Measurements from ENCODE around the gene MEPCE. TPM values are rescaled to one million over a fixed set of nuclear protein-coding genes. Genes with fewer than 3 reads are reported as not detected.

The MEPCE gene
- total and polyA plus RNA-seq, 8 donors = 14.1 to 117 (median 22.5) TPM

DNA sequence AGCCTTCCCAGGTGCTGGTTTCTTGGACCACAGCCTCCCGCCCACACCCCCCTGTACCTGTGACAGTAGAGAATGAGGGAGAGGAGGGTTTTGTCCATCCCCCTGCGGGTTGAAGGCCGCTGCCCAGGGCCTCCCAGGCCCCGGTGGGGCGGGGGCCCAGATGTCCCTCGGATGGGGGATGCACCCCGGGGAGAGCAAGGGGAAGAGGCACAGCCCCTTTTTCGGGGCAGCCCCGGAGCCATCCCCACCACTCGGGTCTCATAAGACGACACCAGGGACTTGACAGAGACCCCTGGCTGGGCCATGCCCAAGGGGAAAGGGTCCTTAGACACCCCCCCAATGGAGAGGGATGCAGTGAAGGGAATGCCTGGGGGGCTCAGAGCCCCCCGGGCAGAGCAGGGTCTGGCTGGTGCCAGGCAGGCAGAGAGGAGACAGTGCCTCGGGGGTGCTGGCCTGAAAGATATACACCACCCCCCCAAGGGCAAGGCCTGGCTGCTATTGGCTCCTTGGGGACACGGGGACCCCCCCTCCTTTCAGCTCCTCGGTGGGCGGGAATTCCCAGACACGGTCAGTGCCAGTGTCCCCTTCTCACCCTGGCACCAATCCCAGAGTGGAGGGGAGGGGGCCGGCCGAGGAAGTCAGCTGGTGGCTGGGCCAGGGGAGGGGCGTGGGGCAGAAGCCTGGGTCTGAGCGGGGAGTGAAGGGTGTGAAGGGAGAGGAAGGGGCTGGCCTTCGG is 38.2 kb downstream of the MEPCE start:
- H3K27me3 ChIP-seq = no peaks in the 10 kb centered on the region
- intact Hi-C loops (cut with DNase I; ENCODE audit: low total_unique reads) = no loop called here
- H3K4me1 ChIP-seq = peaks cover 27 to 66% (median 49%) of the 10 kb centered on the region in 4 donors
- WGBS, 5 donors = 52 to 74% (median 59%) methylated on average over 11 to 22 of the region's 22 CpGs
- DNase-seq = peak in 1 of 2 donors; percentile 69
- no peak for TF ChIP-seq POLR2AphosphoS5 (IDR thresholded peaks at IDR 0.05)
- TF ChIP-seq POLR2A (IDR thresholded peaks at IDR 0.05) = no peak
- no peak for TF ChIP-seq EP300 (IDR thresholded peaks at IDR 0.05)
- TF ChIP-seq CTCF (IDR thresholded peaks at IDR 0.05) = no peak
- peaks cover 12 to 69% (median 58%) of the 10 kb centered on the region in 4 donors for H3K36me3 ChIP-seq
- no peaks in the 10 kb centered on the region for H3K9me3 ChIP-seq
- H3K27ac ChIP-seq = peak overlapping the region in 3 of 5 donors; percentile 19 to 74 (median 51)
- peak overlapping the region in 1 of 4 donors; percentile 9 for H3K4me3 ChIP-seq

DNA sequence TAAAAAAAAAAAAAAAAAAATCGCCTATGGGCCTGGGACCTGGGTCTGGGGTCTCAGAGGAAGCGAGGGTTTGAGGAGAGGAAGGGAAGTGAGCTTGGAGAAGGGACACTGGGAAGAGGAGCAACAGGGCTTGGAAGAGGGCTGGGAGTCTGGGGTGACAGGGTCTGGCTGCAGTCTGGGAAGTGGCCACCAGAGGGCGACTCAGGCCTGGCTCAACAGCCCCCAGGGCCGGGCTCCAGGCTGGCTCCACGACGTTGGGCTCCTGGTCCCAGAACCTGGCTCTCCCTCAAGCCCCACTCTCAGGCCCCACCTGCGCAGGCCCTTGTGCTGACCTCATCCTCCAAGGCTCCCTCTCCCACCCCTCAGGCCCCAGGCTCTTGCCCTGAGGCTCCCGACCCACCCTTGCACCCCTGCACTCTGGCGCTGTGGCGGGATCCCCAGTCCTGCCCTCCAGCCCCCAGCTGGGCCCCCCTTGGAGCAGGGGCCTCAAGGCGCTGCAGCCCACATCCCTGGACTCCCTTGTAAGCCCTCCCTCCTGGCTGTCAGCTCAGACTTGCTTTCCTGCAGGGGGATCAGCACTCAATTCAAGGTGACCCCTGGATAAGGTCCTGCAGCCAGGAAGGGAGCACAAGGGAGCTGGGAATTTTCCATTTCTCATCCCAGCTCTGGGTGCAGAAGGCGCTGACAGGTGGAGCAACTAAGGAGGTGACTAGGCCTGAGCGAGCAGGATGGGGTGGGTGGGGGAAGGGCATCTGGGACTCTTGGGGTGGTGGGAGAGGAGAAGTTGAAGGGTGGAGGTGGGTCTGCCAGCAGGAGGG is 39.8 kb downstream of the MEPCE start:
- Histone ChIP-seq H3K4me1 (peaks cover 39 to 82% (median 63%) of the 10 kb centered on the region in 4 donors), H3K27ac (peak overlapping the region; percentile 37 to 75 (median 53)), H3K4me3 (no peak overlapping the region), H3K36me3 (peaks cover 21 to 79% (median 68%) of the 10 kb centered on the region in 4 donors), H3K9me3 (no peaks in the 10 kb centered on the region), H3K27me3 (no peaks in the 10 kb centered on the region)
- WGBS, 5 donors = 22 to 28% (median 24%) methylated on average over 10 to 13 of the region's 13 CpGs
- DNase-seq = peak; percentile 93 to 94
- peak in 6 of 7 experiments; percentile 95 to 97 (median 96) for TF ChIP-seq CTCF (IDR thresholded peaks at IDR 0.05)
- peak in 1 of 3 donors; percentile 31 for TF ChIP-seq POLR2AphosphoS5 (IDR thresholded peaks at IDR 0.05)
- no peak for TF ChIP-seq POLR2A (IDR thresholded peaks at IDR 0.05)
- TF ChIP-seq EP300 (IDR thresholded peaks at IDR 0.05) = no peak
- intact Hi-C loops (cut with DNase I; ENCODE audit: low total_unique reads) = loop anchor here (5.0 to 10.0 kb wide), 2 partner anchors 93 to 205 kb away; partner anchors contain the start of gene GNB2

GRCh38 chr7:100471021-100471420 is 41.4 kb downstream of the MEPCE start:
- Histone ChIP-seq H3K27me3 (no peaks in the 10 kb centered on the region), H3K9me3 (no peaks in the 10 kb centered on the region), H3K27ac (peak overlapping the region in 2 of 5 donors; percentile 67 to 75), H3K4me1 (peaks cover 44 to 86% (median 65%) of the 10 kb centered on the region in 4 donors), H3K36me3 (peaks cover 25 to 95% (median 73%) of the 10 kb centered on the region in 4 donors), H3K4me3 (no peak overlapping the region)
- TF ChIP-seq EP300 (IDR thresholded peaks at IDR 0.05) = no peak
- TF ChIP-seq POLR2A (IDR thresholded peaks at IDR 0.05) = no peak
- TF ChIP-seq POLR2AphosphoS5 (IDR thresholded peaks at IDR 0.05) = no peak
- TF ChIP-seq CTCF (IDR thresholded peaks at IDR 0.05) = no peak
- 39 to 54% (median 48%) methylated on average over 3 to 4 of the region's 4 CpGs for WGBS, 5 donors
- DNase-seq = no peak
- intact Hi-C loops (cut with DNase I; ENCODE audit: low total_unique reads) = loop anchor here (5.0 to 10.0 kb wide), 2 partner anchors 91 to 204 kb away; partner anchors contain the start of gene GNB2

Data from stomach (tissue), 9 donors.